ENCODE data around the gene KLHL42.
"Not testable (repeated sequence)": the region's sequence is repeated elsewhere in the genome, so short reads cannot be mapped to it uniquely, and the experiment has no call there.

KLHL42 gene, protein sequence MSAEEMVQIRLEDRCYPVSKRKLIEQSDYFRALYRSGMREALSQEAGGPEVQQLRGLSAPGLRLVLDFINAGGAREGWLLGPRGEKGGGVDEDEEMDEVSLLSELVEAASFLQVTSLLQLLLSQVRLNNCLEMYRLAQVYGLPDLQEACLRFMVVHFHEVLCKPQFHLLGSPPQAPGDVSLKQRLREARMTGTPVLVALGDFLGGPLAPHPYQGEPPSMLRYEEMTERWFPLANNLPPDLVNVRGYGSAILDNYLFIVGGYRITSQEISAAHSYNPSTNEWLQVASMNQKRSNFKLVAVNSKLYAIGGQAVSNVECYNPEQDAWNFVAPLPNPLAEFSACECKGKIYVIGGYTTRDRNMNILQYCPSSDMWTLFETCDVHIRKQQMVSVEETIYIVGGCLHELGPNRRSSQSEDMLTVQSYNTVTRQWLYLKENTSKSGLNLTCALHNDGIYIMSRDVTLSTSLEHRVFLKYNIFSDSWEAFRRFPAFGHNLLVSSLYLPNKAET

DNA sequence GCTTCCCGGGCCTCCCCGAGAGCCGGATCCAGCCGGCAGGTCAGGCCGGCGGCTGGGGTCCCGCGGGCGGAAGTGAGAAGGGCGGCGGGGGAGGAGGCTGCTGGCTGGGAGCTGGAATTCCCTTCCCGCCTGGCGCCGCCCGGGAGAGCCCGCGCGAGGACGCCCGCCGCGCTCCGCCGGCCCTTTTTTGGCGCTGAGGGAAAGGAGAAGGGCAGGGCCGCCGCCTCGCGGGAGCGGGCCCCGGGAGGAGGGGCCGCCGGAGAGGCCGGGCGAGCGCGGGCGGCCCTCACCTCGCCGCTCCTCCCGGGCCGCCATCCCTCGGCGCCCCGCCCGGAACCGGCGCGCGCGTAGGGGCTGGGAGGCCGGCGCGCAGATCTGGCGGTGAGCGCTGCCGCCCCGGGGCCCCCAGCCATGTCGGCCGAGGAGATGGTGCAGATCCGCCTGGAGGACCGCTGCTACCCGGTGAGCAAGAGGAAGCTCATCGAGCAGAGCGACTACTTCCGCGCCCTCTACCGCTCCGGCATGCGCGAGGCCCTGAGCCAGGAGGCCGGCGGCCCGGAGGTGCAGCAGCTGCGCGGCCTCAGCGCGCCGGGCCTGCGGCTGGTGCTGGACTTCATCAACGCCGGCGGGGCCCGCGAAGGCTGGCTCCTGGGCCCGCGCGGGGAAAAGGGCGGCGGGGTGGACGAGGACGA, at the start of gene KLHL42, which contains the start of gene MANSC4:
Gene KLHL42, plus strand, starts transcription at position 314 of the 692 bp plus-strand sequence. Its CDS starts 98 bp downstream, at position 412.
Gene MANSC4, minus strand, starts transcription at position 317 of the 692 bp plus-strand sequence. CDS start 8,960 bp downstream, outside the sequence.
- peak; percentile 76 for DNase-seq (ENCODE audit: low read depth)
- TF ChIP-seq, protein P1, sequence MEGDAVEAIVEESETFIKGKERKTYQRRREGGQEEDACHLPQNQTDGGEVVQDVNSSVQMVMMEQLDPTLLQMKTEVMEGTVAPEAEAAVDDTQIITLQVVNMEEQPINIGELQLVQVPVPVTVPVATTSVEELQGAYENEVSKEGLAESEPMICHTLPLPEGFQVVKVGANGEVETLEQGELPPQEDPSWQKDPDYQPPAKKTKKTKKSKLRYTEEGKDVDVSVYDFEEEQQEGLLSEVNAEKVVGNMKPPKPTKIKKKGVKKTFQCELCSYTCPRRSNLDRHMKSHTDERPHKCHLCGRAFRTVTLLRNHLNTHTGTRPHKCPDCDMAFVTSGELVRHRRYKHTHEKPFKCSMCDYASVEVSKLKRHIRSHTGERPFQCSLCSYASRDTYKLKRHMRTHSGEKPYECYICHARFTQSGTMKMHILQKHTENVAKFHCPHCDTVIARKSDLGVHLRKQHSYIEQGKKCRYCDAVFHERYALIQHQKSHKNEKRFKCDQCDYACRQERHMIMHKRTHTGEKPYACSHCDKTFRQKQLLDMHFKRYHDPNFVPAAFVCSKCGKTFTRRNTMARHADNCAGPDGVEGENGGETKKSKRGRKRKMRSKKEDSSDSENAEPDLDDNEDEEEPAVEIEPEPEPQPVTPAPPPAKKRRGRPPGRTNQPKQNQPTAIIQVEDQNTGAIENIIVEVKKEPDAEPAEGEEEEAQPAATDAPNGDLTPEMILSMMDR (conservative IDR thresholded peaks at IDR 0.05; ENCODE audit: low read depth, low read length): peak; percentile 15
- H3K4me3 ChIP-seq (ENCODE audit: low read depth, low read length): peak within 1 kb of the TSS; percentile 75

DNA sequence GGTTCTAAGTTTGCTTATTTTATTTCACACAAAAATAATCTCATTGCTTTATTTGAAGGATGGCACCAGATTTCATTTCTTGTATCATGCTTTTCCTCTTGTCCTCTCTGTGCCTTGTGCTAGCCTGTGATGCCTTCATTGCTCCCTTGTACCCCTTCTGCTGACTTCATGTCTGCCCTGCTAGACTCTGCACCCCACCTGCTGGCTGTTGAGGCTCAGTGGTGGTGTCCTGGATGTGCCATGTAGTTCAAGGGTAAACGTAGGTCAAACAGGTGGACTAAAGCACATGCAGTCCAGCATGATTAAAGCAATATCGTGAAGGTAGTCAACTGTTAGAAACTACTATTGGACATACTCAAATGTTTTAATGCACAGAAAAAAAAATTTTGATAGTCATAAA, 47.8 kb upstream of the KLHL42 start:
- TF ChIP-seq, protein P1 (conservative IDR thresholded peaks at IDR 0.05; ENCODE audit: low read depth, low read length): peak; percentile 57
- H3K4me3 ChIP-seq (ENCODE audit: low read depth, low read length): no peak overlapping the region
- peak; percentile 22 for DNase-seq (ENCODE audit: low read depth)

DNA sequence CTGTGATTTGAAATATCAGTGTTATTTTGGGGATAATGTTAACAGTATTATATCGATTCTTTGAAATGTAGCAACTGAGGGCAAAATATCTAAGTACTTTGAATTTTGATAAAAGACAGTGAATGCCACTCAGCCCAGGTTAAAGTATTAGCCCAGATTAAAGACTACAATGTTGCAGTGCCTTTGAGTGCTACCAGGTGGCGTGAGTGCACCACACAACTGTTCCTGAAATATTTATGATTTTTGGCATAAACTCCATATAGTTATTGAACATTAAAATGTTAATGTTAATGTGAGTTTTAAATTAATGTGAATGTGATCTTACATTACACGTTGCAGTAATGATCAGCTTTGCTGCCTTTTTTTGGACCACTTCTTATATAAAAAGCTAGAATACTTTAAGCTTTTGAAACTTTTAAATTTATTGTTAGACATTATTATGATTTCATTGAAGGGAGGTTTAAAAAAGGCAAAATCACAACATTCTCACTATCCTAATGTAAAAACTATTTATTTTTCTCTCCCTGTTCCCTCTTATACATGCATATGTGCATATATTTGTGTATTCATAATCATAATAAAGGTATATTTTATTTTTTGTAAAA, 46.9 kb upstream of the KLHL42 start:
- H3K4me3 ChIP-seq (ENCODE audit: low read depth, low read length): no peak overlapping the region

DNA sequence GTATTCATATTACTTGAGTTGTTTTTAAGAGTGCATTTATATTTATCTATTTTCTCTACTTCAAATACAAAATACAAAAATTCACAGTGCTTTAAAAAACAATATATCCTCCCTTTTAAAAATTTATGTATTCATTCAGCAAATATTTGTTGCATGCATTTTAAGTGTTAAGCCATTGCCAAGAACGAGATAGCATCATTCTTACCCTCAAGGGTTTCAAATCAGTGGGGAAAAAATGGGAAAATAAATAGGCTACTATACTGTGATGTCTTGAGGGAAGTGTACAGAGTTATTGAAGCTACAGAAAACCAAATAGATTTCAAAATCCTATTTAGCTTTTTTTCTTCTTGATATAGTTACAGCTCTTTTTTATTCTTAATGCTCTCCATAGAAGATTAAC, 46.2 kb upstream of the KLHL42 start:
- DNase-seq (ENCODE audit: low read depth): no peak
- H3K4me3 ChIP-seq (ENCODE audit: low read depth, low read length): no peak overlapping the region
- TF ChIP-seq, protein P1 (conservative IDR thresholded peaks at IDR 0.05; ENCODE audit: low read depth, low read length): no peak

More for the DNA sequence above, 46.9 kb upstream of the KLHL42 start:
- TF ChIP-seq, protein P1 (conservative IDR thresholded peaks at IDR 0.05; ENCODE audit: low read depth, low read length): peak; percentile 95
- DNase-seq (ENCODE audit: low read depth): peak; percentile 67

DNA sequence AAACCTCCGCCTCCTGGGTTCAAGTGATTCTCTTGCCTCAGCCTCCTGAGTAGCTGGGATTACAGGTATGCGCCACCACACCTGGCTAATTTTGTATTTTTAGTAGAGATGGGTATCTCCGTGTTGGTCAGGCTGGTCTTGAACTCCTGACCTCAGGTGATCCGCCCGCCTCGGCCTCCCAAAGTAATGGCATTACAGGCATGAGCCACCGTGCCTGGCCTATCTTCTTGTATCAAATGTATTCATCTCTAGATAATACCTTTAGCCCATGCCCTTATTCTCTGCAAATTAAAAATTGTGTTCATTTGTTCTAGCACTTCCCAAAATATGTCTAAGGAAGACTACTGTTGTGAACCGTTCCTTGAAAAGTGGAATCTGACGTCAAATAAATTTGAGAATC, 45.7 kb upstream of the KLHL42 start:
- not testable (repeated sequence) for DNase-seq (ENCODE audit: low read depth); H3K4me3 ChIP-seq (ENCODE audit: low read depth, low read length)

DNA sequence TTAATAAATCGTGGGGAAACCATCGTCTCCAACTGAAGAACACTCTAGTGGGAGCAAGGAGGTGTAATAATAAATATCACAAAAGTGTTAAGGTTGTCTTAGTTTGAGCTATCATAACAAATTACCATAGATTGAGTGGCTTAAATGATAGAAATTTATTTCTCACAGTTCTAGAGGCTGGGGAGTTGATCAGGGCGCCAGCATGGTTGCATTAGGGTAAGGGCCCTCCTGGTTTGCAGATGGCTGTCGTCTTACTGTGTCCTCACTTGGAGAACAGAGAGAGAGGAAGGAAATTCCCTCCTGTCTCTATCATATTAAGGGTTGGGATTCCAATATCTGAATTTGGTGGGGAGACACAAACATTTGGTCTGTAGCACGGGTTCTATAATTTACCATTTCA, 36.4 kb upstream of the KLHL42 start:
- TF ChIP-seq, protein P1 (conservative IDR thresholded peaks at IDR 0.05; ENCODE audit: low read depth, low read length): no peak
- H3K4me3 ChIP-seq (ENCODE audit: low read depth, low read length): no peak overlapping the region
- DNase-seq (ENCODE audit: low read depth): no peak

DNA sequence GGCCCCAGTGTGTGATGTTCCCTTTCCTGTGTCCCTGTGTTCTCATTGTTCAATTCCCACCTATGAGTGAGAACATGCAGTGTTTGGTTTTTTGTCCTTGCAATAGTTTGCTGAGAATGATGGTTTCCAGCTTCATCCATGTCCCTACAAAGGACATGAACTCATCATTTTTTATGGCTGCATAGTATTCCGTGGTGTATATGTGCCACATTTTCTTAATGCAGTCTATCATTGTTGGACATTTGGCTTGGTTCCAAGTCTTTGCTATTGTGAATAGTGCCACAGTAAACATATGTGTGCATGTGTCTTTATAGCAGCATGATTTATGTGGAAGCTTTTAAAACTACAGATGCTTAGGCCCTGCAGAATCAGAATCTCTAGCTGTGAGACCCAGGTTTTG, 34.3 kb upstream of the KLHL42 start:
- not testable (repeated sequence) for H3K4me3 ChIP-seq (ENCODE audit: low read depth, low read length); DNase-seq (ENCODE audit: low read depth)
